Vagina (tissue), 2 donors: Measurements from ENCODE around the gene IKBKE. TPM values are rescaled to one million over a fixed set of nuclear protein-coding genes. Genes with fewer than 3 reads are reported as not detected.

Experiments used
- DNase-seq, 2 donors: peaks; one replicate each; pipeline ENCODE4 v3.0.0-alpha.2; 2017; ENCODE audit errors: extremely low spot score in 2 of 2
- H3K27ac ChIP-seq: fragments of 200-600 bp; sonication (generic); one replicate; pipeline ENCODE4 v1.5.1; 2019
- H3K27me3 ChIP-seq: fragments of 200-600 bp; sonication (generic); one replicate; pipeline ENCODE4 v1.5.1; 2019
- H3K36me3 ChIP-seq, 2 donors: fragments of 200-600 bp; sonication (generic); one replicate each; pipeline ENCODE4 v1.5.1; 2017 to 2019
- H3K4me1 ChIP-seq: fragments of 200-600 bp; sonication (generic); one replicate; pipeline ENCODE4 v1.5.1; 2019
- H3K4me3 ChIP-seq, 2 donors: fragments of 200-600 bp; sonication (generic); 1 replicate in 1 of 2; 2 replicates in 1 of 2; pipeline ENCODE4 v1.5.1; 2016 to 2019
- H3K9me3 ChIP-seq: fragments of 200-600 bp; sonication (generic); one replicate; pipeline ENCODE4 v1.5.1; 2019
- CTCF ChIP-seq, 3 experiments: fragments of 450-650 bp in 2 of 3; fragments of 200-600 bp in 1 of 3; sonication (generic) in 1 of 3; IDR thresholded peaks; one replicate each; pipeline ENCODE4 v1.5.1; 2017 to 2019; ENCODE audit warnings: antibody characterized with exemption in 3 of 3, mild to moderate bottlenecking in 2 of 3, moderate library complexity in 2 of 3
- POLR2A ChIP-seq, 2 donors: fragments of 450-650 bp; IDR thresholded peaks; one replicate each; pipeline ENCODE4 v1.6.1; 2017; ENCODE audit warnings: antibody characterized with exemption in 2 of 2, mild to moderate bottlenecking in 2 of 2, moderate library complexity in 2 of 2
- POLR2AphosphoS5 ChIP-seq, 2 donors: sonication (generic); formaldehyde crosslinking; IDR thresholded peaks; one replicate each; pipeline ENCODE4 v1.9.0; 2017; ENCODE audit warnings: antibody characterized with exemption in 2 of 2, mild to moderate bottlenecking in 2 of 2, low read depth in 1 of 2; ENCODE audit not compliant: insufficient read depth in 1 of 2
- intact Hi-C: fragments of 100-400 bp; cut with DNase I; formaldehyde crosslinking; loops from one replicate; pipeline ENCODE4 v1.15.1; 2023
- total RNA-seq: library from RNA; depleted of rRNA; stranded (reverse); fragments of >200 nt; gene quantifications from one replicate; pipeline ENCODE4 v1.2.3, GENCODE V29; 2016

IKBKE gene
- total RNA-seq, 1 donor from 2014 or later, result 10.1 TPM

DNA sequence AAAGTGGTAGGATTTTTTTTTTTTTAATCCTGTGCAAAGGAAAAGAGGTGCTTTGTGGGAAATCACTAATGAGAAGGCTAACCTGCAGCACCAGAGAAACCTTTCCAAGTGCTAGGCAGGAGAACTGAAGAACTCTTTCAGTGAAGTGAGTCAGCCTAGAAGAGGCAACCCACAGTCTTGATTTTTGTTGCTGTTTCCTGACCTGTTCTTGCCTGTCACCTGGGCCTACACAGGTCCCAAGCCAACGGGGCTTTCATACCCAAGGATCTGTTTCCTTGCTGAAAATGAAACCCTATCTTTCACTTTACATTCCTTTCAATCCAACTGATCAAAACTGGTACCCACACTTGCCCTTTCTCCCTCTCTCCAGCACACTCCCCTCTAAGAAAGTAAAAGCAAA, 7.1 kb upstream of the IKBKE start:
- H3K4me1 ChIP-seq, result peaks cover 16% of the 10 kb centered on the region
- H3K4me3 ChIP-seq, result no peak overlapping the region
- no peaks in the 10 kb centered on the region for H3K27me3 ChIP-seq
- intact Hi-C loops, result no loop called here
- H3K9me3 ChIP-seq, result no peaks in the 10 kb centered on the region
- no peak for DNase-seq
- H3K36me3 ChIP-seq, result peaks cover 0 to 7% of the 10 kb centered on the region in 2 donors
- no peak overlapping the region for H3K27ac ChIP-seq
- TF ChIP-seq POLR2AphosphoS5 (IDR thresholded peaks at IDR 0.05; ENCODE audit: insufficient read depth in 1 of 2, low read depth in 1 of 2) (no peak), CTCF (IDR thresholded peaks at IDR 0.05) (no peak), POLR2A (IDR thresholded peaks at IDR 0.05) (no peak)

DNA sequence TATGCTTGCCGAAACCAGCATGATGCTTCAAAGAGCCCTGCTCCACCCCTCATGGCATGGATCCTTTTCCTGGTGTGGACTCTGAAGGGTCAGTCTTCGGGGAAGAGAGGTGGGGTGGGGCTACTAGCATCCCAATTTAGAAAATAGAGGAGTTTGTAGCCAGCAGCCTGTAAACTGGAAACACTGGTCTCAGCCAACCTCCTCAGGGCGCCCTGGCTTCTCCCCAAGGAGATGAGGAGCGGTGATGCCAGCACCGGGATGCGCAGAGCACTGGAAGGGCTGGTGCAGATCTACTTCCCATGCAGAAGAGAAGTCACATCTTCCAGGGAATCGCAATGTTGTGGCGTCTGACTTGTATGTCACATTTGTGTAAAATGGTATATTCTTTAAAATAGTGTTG, 6.4 kb upstream of the IKBKE start:
- DNase-seq, result no peak
- Histone ChIP-seq H3K36me3 (no peaks in the 10 kb centered on the region), H3K9me3 (no peaks in the 10 kb centered on the region), H3K27ac (no peak overlapping the region), H3K27me3 (no peaks in the 10 kb centered on the region), H3K4me3 (no peak overlapping the region), H3K4me1 (peaks cover 16% of the 10 kb centered on the region)
- TF ChIP-seq POLR2A (IDR thresholded peaks at IDR 0.05), result no peak
- TF ChIP-seq CTCF (IDR thresholded peaks at IDR 0.05), result no peak
- TF ChIP-seq POLR2AphosphoS5 (IDR thresholded peaks at IDR 0.05; ENCODE audit: insufficient read depth in 1 of 2, low read depth in 1 of 2), result no peak
- intact Hi-C loops, result no loop called here

DNA sequence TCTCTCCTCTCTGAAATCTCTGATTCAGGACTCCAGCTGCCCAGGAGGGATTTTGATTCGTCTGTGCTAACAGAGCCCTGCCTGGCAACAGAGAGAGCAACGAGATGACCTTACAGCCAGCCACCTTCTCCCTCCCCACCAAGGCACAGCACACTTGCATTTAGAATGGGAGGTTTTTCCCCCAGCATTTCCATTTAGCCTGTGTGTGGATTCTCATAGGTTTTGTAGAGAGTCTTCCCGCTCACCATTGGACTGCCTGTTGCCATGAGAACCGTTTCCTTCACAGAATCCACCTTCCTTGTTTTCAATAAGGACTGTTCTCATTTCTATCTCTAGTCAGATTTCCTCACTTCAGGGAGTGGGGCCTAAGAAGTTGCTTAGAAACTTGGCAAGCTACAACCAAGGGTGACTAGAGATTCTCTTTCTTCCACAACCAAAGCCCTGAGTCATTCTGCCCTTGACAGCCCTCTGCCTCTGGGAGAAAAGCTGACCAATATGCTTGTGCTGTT, 5.8 kb upstream of the IKBKE start:
- H3K27me3 ChIP-seq, result no peaks in the 10 kb centered on the region

DNA sequence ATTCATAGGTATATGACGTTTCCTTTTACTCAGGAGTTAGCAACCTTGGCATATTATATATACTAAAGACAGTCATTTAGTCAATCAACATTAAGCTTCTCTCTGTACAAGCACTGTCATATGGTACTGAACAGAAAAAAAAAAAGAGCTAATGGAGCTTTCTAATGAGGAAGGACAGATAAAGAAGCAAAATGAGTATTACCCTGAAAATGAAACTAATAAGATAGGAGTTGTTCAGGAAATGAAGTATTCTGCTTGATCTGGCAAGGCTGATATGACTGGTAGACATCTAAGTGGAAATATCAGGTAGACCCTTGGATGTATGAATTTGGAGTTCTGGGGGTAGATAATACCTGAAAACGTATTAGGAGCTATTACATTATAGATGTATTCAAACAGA, 4.3 kb upstream of the IKBKE start:
- no peak for DNase-seq
- intact Hi-C loops, result no loop called here
- Histone ChIP-seq H3K4me3 (no peak overlapping the region), H3K36me3 (no peaks in the 10 kb centered on the region), H3K9me3 (no peaks in the 10 kb centered on the region), H3K27ac (no peak overlapping the region), H3K27me3 (no peaks in the 10 kb centered on the region), H3K4me1 (peaks cover 36% of the 10 kb centered on the region)
- TF ChIP-seq POLR2AphosphoS5 (IDR thresholded peaks at IDR 0.05; ENCODE audit: insufficient read depth in 1 of 2, low read depth in 1 of 2) (no peak), POLR2A (IDR thresholded peaks at IDR 0.05) (no peak), CTCF (IDR thresholded peaks at IDR 0.05) (no peak)

More for the DNA sequence above, 5.8 kb upstream of the IKBKE start:
- Histone ChIP-seq H3K4me3 (no peak overlapping the region), H3K4me1 (peaks cover 22% of the 10 kb centered on the region), H3K9me3 (no peaks in the 10 kb centered on the region), H3K36me3 (no peaks in the 10 kb centered on the region), H3K27ac (no peak overlapping the region)
- intact Hi-C loops, result no loop called here
- DNase-seq, result no peak
- no peak for TF ChIP-seq POLR2A (IDR thresholded peaks at IDR 0.05)
- no peak for TF ChIP-seq CTCF (IDR thresholded peaks at IDR 0.05)
- no peak for TF ChIP-seq POLR2AphosphoS5 (IDR thresholded peaks at IDR 0.05; ENCODE audit: insufficient read depth in 1 of 2, low read depth in 1 of 2)

DNA sequence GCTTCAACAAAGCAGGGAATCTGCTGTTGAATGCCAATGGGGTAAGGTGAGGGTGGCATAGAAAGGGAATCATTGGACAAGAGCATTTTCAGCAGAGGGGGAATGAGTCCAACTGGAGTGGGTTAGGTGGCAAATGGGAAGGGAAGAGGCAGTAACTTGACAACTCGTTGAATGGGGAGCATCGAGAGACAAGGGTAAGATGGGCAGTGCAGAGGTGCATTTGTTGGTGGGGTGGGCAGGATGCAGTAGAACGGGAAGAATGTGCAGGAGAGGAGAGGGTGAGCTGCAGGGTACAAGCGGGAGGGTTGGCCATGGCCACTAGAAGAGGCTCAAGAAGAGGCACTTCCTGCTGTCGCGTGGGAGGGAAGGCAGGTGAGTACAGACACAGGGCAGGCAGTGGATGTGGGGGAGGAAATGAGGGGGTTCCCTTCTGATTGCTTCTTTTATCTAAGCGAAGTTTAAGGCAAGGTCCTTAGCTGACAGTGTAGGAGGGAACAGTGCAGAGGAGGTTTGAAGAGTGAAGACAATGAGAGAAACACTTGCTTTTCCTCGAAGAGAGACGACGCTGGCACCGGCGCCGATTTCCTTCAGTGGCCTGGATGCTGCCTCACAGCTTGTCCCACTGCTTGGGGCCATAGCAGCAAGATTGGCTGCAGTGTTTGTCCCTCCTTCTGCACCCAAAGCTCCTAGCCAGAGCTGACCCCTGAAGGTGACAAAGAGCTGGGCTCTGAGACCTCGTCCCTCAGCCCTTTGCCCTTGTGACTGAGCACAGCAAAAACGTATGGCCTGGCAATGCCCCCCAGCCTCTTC, 3.2 kb upstream of the IKBKE start:
- H3K4me1 ChIP-seq, result peaks cover 47% of the 10 kb centered on the region
- no peak overlapping the region for H3K27ac ChIP-seq
- TF ChIP-seq POLR2A (IDR thresholded peaks at IDR 0.05), result no peak
- no peak for TF ChIP-seq POLR2AphosphoS5 (IDR thresholded peaks at IDR 0.05; ENCODE audit: insufficient read depth in 1 of 2, low read depth in 1 of 2)
- TF ChIP-seq CTCF (IDR thresholded peaks at IDR 0.05), result no peak
- H3K9me3 ChIP-seq, result no peaks in the 10 kb centered on the region
- no peaks in the 10 kb centered on the region for H3K36me3 ChIP-seq
- DNase-seq, result no peak
- H3K27me3 ChIP-seq, result no peaks in the 10 kb centered on the region
- no peak overlapping the region for H3K4me3 ChIP-seq
- intact Hi-C loops, result no loop called here
